ENCODE measurements around the gene ADAMTS12. TPM values are rescaled to one million over a fixed set of nuclear protein-coding genes. Genes with fewer than 3 reads are reported as not detected.

ADAMTS12 gene
- total and polyA plus RNA-seq, 2 of the 8 experiments (the other 6 are each of a cell fraction or from before 2014, with no cell fraction given) = 6.4 to 12.8 TPM

DNA sequence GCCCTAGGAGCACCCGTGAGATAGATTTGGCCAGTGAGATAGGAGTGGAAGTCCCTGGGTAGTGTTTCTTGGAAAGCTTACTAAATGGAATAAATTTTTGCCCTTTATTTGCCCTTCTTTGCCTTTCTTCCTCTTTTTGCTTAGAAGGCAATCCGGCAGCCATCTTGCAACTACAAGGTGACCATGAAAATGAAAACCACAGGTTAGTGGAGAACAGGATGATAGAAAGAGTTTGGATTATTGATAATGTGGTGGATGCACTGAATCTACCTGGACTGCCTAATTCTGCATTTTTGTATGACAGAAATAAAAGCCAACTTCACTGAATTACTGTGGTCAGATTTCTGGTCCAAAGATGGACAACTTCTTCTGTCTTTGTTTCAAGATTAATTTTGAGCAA is 417.8 kb downstream of the ADAMTS12 start:
- Histone ChIP-seq H4K5ac (ENCODE audit: insufficient read length, low read depth, low read length) (no peak overlapping the region), H3K27me3 (replicated peaks in 1 of 4; ENCODE audit: control insufficient read depth in 3 of 4, extremely low read depth in 1 of 4, insufficient read depth in 3 of 4, low read length in 3 of 4) (no peaks in the 10 kb centered on the region), H3K4me2 (ENCODE audit: insufficient read depth in 1 of 2, low read depth in 2 of 2, low read length in 2 of 2) (no peak overlapping the region), H2BK12ac (ENCODE audit: low read depth, low read length) (no peak overlapping the region), H2BK120ac (replicated peaks; ENCODE audit: low read depth, low read length) (no peak overlapping the region), H4K20me1 (replicated peaks in 1 of 2; ENCODE audit: control insufficient read depth in 1 of 2, insufficient read depth in 2 of 2, low read length in 2 of 2) (no peaks in the 10 kb centered on the region), H3K23me2 (ENCODE audit: low read depth, low read length) (no peaks in the 10 kb centered on the region), H3K56ac (replicated peaks; ENCODE audit: insufficient read length, low read depth, low read length) (no peak overlapping the region), H4K91ac (replicated peaks; ENCODE audit: insufficient read length, low read length) (no peak overlapping the region), H3K4me3 (ENCODE audit: extremely low read depth in 1 of 4, insufficient read depth in 2 of 4, low read depth in 3 of 4, low read length in 4 of 4) (no peak overlapping the region), H3K4me1 (replicated peaks in 1 of 4; ENCODE audit: control insufficient read depth in 3 of 4, insufficient read depth in 4 of 4, low read length in 3 of 4) (peaks cover 0 to 9% (median 0%) of the 10 kb centered on the region in 4 experiments; a peak in 1 of 7 replicates), H3K9ac (replicated peaks in 1 of 4; ENCODE audit: extremely low read depth in 1 of 4, low read depth in 3 of 4, low read length in 3 of 4) (no peak overlapping the region), H3K79me1 (ENCODE audit: low read depth, low read length) (no peaks in the 10 kb centered on the region), H3K4ac (replicated peaks; ENCODE audit: insufficient read length, low read depth, low read length) (no peak overlapping the region), H2AK5ac (ENCODE audit: low read depth, low read length) (no peak overlapping the region), H3K27ac (ENCODE audit: low read depth, low read length) (no peak overlapping the region), H2BK20ac (ENCODE audit: low read length) (no peak overlapping the region), H3K79me2 (ENCODE audit: control insufficient read depth in 1 of 2, insufficient read depth in 2 of 2, low read length in 2 of 2) (0 out of 4 replicates have a peak, but pooled peaks cover 0 to 7% of the 10 kb centered on the region in 2 experiments), H3K23ac (ENCODE audit: insufficient read length) (no peak overlapping the region), H3K36me3 (ENCODE audit: control insufficient read depth in 2 of 4, insufficient read depth in 4 of 4, low read length in 3 of 4) (peaks cover 8 to 96% (median 47%) of the 10 kb centered on the region in 4 experiments), H2AFZ (ENCODE audit: low read length) (no peak overlapping the region), H3K18ac (ENCODE audit: extremely low read depth, low read length) (no peak overlapping the region; the same call in 1 of the 2 replicates), H2BK15ac (ENCODE audit: low read length) (no peak overlapping the region), H3K9me3 (ENCODE audit: insufficient read depth in 2 of 2, low read depth in 1 of 2, low read length in 1 of 2) (no peaks in the 10 kb centered on the region), H2BK5ac (ENCODE audit: low read depth, low read length) (0 out of 2 replicates have a peak overlapping the region, but pooled peaks have one; percentile 22), H3K14ac (ENCODE audit: insufficient read length) (no peak overlapping the region), H4K8ac (ENCODE audit: extremely low read depth, insufficient read depth, low read length) (no peak overlapping the region)
- DNase-seq (ENCODE audit: low read depth in 1 of 2, low spot score in 2 of 2) = no peak
- 97% methylated on average over 2 of the region's 2 CpGs; no CpG with 5 or more reads in 1 of the 2 experiments for WGBS, 2 experiments (ENCODE audit: extremely low coverage in 1 of 2, insufficient coverage in 1 of 2, insufficient read length in 1 of 2, insufficient replicate concordance in 2 of 2, low coverage in 1 of 2, low lambda C conversion rate in 2 of 2, missing lambda C conversion rate in 1 of 2)
- ChIA-PET CTCF (ENCODE audit: partially characterized antibody) (interaction anchor here (0.9 kb wide), 1 partner anchor 17 kb away, joined by 3 read pairs; no protein-coding TSS in a partner anchor), POLR2A (ENCODE audit: partially characterized antibody) (interaction anchor here (1.1 kb wide), 1 partner anchor 14 kb away, joined by 4 read pairs; no protein-coding TSS in a partner anchor)
- no peak for FAIRE-seq
- TF ChIP-seq TCF12 (IDR thresholded peaks at IDR 0.05; ENCODE audit: low read depth, low read length) = no peak

Measured in H1 (cell line).